GM21367 (cell line): Measurements from ENCODE around the gene PSME3IP1.
"Not testable (repeated sequence)": the region's sequence is repeated elsewhere in the genome, so short reads cannot be mapped to it uniquely, and the experiment has no call there.

Source experiments
- ATAC-seq: cut with Tn5 transposase; IDR thresholded peaks from one replicate; pipeline ENCODE4 v1.9.1; 2021; ENCODE audit not compliant: unreplicated experiment

The PSME3IP1 gene

GRCh38 chr16:57125969-57126368, 59.9 kb downstream of the PSME3IP1 start:
- ATAC-seq = no peak

GRCh38 chr16:57125376-57125775, 60.5 kb downstream of the PSME3IP1 start:
- no peak for ATAC-seq

- no peak for ATAC-seq
Measured at GRCh38 chr16:57123974-57124674, 61.7 kb downstream of the PSME3IP1 start.

- no peak for ATAC-seq
Measured at GRCh38 chr16:57123216-57123973, 62.4 kb downstream of the PSME3IP1 start.

- no peak for ATAC-seq
Measured at GRCh38 chr16:57118461-57119084, 67.3 kb downstream of the PSME3IP1 start.

- ATAC-seq = no peak
Measured at GRCh38 chr16:57115514-57116182, 70.2 kb downstream of the PSME3IP1 start.

- ATAC-seq = no peak
Measured at GRCh38 chr16:57115168-57115513, 70.7 kb downstream of the PSME3IP1 start.

GRCh38 chr16:57113664-57114063, 72.2 kb downstream of the PSME3IP1 start:
- no peak for ATAC-seq

GRCh38 chr16:57113042-57113453, 72.8 kb downstream of the PSME3IP1 start:
- no peak for ATAC-seq

- ATAC-seq = no peak
Measured at GRCh38 chr16:57112403-57113041, 73.3 kb downstream of the PSME3IP1 start.

GRCh38 chr16:57111420-57111819, 74.4 kb downstream of the PSME3IP1 start:
- no peak for ATAC-seq

- no peak for ATAC-seq
Measured at GRCh38 chr16:57110937-57111336, 74.9 kb downstream of the PSME3IP1 start.

GRCh38 chr16:57109259-57110105, 76.4 kb downstream of the PSME3IP1 start:
- not testable (repeated sequence) for ATAC-seq

GRCh38 chr16:57108432-57108831, 77.4 kb downstream of the PSME3IP1 start:
- no peak for ATAC-seq

GRCh38 chr16:57107321-57107922, 78.4 kb downstream of the PSME3IP1 start:
- ATAC-seq = no peak

GRCh38 chr16:57106767-57107166, 79.1 kb downstream of the PSME3IP1 start:
- ATAC-seq = no peak

GRCh38 chr16:57105184-57105583, 80.7 kb downstream of the PSME3IP1 start:
- no peak for ATAC-seq

- no peak for ATAC-seq
Measured at GRCh38 chr16:57104706-57105105, 81.1 kb downstream of the PSME3IP1 start.
